H1 (cell line): Measurements from ENCODE around the gene KCNMA1. TPM values are rescaled to one million over a fixed set of nuclear protein-coding genes. Genes with fewer than 3 reads are reported as not detected.

Experiments used
- CTCF ChIA-PET: fragments of 300-600 bp; sonication (Branson Sonifier 250); formaldehyde crosslinking; loops from one replicate; lab custom pipeline; 2021; ENCODE audit not compliant: partially characterized antibody; lab: Charles Lee
- POLR2A ChIA-PET: fragments of 300-600 bp; sonication (Branson Sonifier 250); formaldehyde crosslinking; loops from one replicate; lab custom pipeline; 2021; ENCODE audit warnings: inconsistent platforms; ENCODE audit not compliant: partially characterized antibody; lab: Charles Lee
- DNase-seq, 2 experiments: peaks; one replicate each; pipeline versions ENCODE4 v3.0.0 to v3.0.0-alpha.2; 2010 to 2022; ENCODE audit warnings: low spot score in 2 of 2, low read depth in 1 of 2, mixed read lengths in 1 of 2
- FAIRE-seq: peaks from 2 replicates; lab custom pipeline; 2011; peaks lifted over from hg19 to GRCh38; lab: Jason Lieb, UNC
- H2AFZ ChIP-seq: 2 replicates; pipeline ENCODE4 v1.8.1; 2012; ENCODE audit warnings: low read length, inconsistent platforms
- H2AK5ac ChIP-seq: 2 replicates; pipeline ENCODE4 v1.6.1; 2013; ENCODE audit warnings: low read depth, low read length
- H2BK120ac ChIP-seq: replicated peaks from 2 replicates; pipeline ENCODE3; 2013; ENCODE audit warnings: low read depth, low read length, inconsistent platforms
- H2BK12ac ChIP-seq: 2 replicates; pipeline ENCODE4 v1.6.1; 2013; ENCODE audit warnings: low read depth, low read length
- H2BK15ac ChIP-seq: 2 replicates; pipeline ENCODE4 v1.6.1; 2013; ENCODE audit warnings: low read length
- H2BK20ac ChIP-seq: 2 replicates; pipeline ENCODE4 v1.6.1; 2013; ENCODE audit warnings: low read length
- H2BK5ac ChIP-seq: 2 replicates; pipeline ENCODE4 v1.6.1; 2013; ENCODE audit warnings: low read depth, low read length
- H3K14ac ChIP-seq: 2 replicates; pipeline ENCODE4 v1.6.1; 2013; ENCODE audit warnings: inconsistent platforms; ENCODE audit not compliant: insufficient read length
- H3K18ac ChIP-seq: 2 replicates; pipeline ENCODE4 v1.6.1; 2013; ENCODE audit warnings: low read length; ENCODE audit errors: extremely low read depth
- H3K23ac ChIP-seq: 2 replicates; pipeline ENCODE4 v1.6.1; 2013; ENCODE audit warnings: inconsistent platforms; ENCODE audit not compliant: insufficient read length
- H3K23me2 ChIP-seq: 2 replicates; pipeline ENCODE4 v1.6.1; 2013; ENCODE audit warnings: low read depth, low read length
- H3K27ac ChIP-seq: 2 replicates; pipeline ENCODE4 v1.6.1; 2011; ENCODE audit warnings: low read depth, low read length, inconsistent platforms
- H3K27me3 ChIP-seq, 4 experiments: replicated peaks in 1 of 4; 1 replicate in 1 of 4; 2 replicates in 3 of 4; pipeline versions ENCODE4 v1.6.1 to v1.8.1; 2011 to 2013; ENCODE audit warnings: low read length in 3 of 4, mild to moderate bottlenecking in 3 of 4, inconsistent platforms in 2 of 4, mixed read lengths in 2 of 4, moderate library complexity in 1 of 4; ENCODE audit not compliant: control insufficient read depth in 3 of 4, insufficient read depth in 3 of 4; ENCODE audit errors: extremely low read depth in 1 of 4
- H3K36me3 ChIP-seq, 4 experiments: 2 replicates each; pipeline versions ENCODE4 v1.6.1 to v1.8.1; 2011 to 2013; ENCODE audit warnings: mild to moderate bottlenecking in 4 of 4, low read length in 3 of 4, moderate library complexity in 2 of 4, control low read depth in 1 of 4, inconsistent platforms in 1 of 4; ENCODE audit not compliant: insufficient read depth in 4 of 4, control insufficient read depth in 2 of 4
- H3K4ac ChIP-seq: replicated peaks from 2 replicates; pipeline ENCODE3; 2013; ENCODE audit warnings: low read length, low read depth, mixed read lengths, inconsistent platforms; ENCODE audit not compliant: insufficient read length
- H3K4me1 ChIP-seq, 4 experiments: replicated peaks in 1 of 4; 1 replicate in 1 of 4; 2 replicates in 3 of 4; pipeline versions ENCODE4 v1.6.1 to v1.8.1; 2011 to 2013; ENCODE audit warnings: low read length in 3 of 4, inconsistent platforms in 2 of 4, mixed read lengths in 1 of 4; ENCODE audit not compliant: insufficient read depth in 4 of 4, control insufficient read depth in 3 of 4
- H3K4me2 ChIP-seq, 2 experiments: 2 replicates each; pipeline versions ENCODE4 v1.6.1 to v1.8.1; 2011 to 2013; ENCODE audit warnings: low read depth in 2 of 2, low read length in 2 of 2, control low read depth in 1 of 2, inconsistent platforms in 1 of 2, mild to moderate bottlenecking in 1 of 2; ENCODE audit not compliant: insufficient read depth in 1 of 2
- H3K4me3 ChIP-seq, 4 experiments: fragments of 200-600, 300-600 bp in 1 of 4; sonication (generic), shearing (Covaris generic), sonication (Bioruptor Twin) in 1 of 4; 2 replicates each; pipeline versions ENCODE4 v1.5.1 to v1.8.1; 2011 to 2016; ENCODE audit warnings: low read length in 4 of 4, low read depth in 3 of 4, control low read depth in 2 of 4, inconsistent platforms in 2 of 4, mild to moderate bottlenecking in 2 of 4, mixed read lengths in 1 of 4, moderate library complexity in 1 of 4; ENCODE audit not compliant: insufficient read depth in 2 of 4; ENCODE audit errors: extremely low read depth in 1 of 4
- H3K56ac ChIP-seq: replicated peaks from 2 replicates; pipeline ENCODE3; 2013; ENCODE audit warnings: low read depth, mild to moderate bottlenecking, mixed read lengths, low read length, inconsistent platforms; ENCODE audit not compliant: insufficient read length
- H3K79me1 ChIP-seq: 2 replicates; pipeline ENCODE4 v1.6.1; 2013; ENCODE audit warnings: low read depth, low read length, control low read depth
- H3K79me2 ChIP-seq, 2 experiments: 2 replicates each; pipeline versions ENCODE4 v1.6.1 to v1.8.1; 2012 to 2013; ENCODE audit warnings: low read length in 2 of 2, mild to moderate bottlenecking in 2 of 2, inconsistent platforms in 1 of 2; ENCODE audit not compliant: insufficient read depth in 2 of 2, control insufficient read depth in 1 of 2
- H3K9ac ChIP-seq, 4 experiments: replicated peaks in 1 of 4; 1 replicate in 1 of 4; 2 replicates in 3 of 4; pipeline versions ENCODE4 v1.6.1 to v1.8.1; 2011 to 2013; ENCODE audit warnings: low read depth in 3 of 4, low read length in 3 of 4, control low read depth in 2 of 4, mild to moderate bottlenecking in 2 of 4, moderate library complexity in 2 of 4, inconsistent platforms in 1 of 4; ENCODE audit errors: extremely low read depth in 1 of 4
- H3K9me3 ChIP-seq, 2 experiments: 2 replicates each; pipeline versions ENCODE4 v1.6.1 to v1.8.1; 2012 to 2013; ENCODE audit warnings: mild to moderate bottlenecking in 2 of 2, moderate library complexity in 2 of 2, control low read depth in 1 of 2, inconsistent platforms in 1 of 2, low read depth in 1 of 2, low read length in 1 of 2, mixed read lengths in 1 of 2; ENCODE audit not compliant: insufficient read depth in 2 of 2
- H4K20me1 ChIP-seq, 2 experiments: replicated peaks in 1 of 2; 2 replicates each; pipeline versions ENCODE3 to v1.8.1; 2011 to 2013; ENCODE audit warnings: inconsistent platforms in 2 of 2, low read length in 2 of 2, mild to moderate bottlenecking in 1 of 2; ENCODE audit not compliant: insufficient read depth in 2 of 2, control insufficient read depth in 1 of 2
- H4K5ac ChIP-seq: 2 replicates; pipeline ENCODE4 v1.6.1; 2013; ENCODE audit warnings: low read length, low read depth, mixed read lengths, inconsistent platforms; ENCODE audit not compliant: insufficient read length
- H4K8ac ChIP-seq: 2 replicates; pipeline ENCODE4 v1.8.0; 2013; ENCODE audit warnings: mild to moderate bottlenecking, moderate library complexity, low read length, inconsistent platforms; ENCODE audit not compliant: insufficient read depth; ENCODE audit errors: extremely low read depth
- H4K91ac ChIP-seq: replicated peaks from 2 replicates; pipeline ENCODE3; 2013; ENCODE audit warnings: low read length, mixed read lengths, inconsistent platforms; ENCODE audit not compliant: insufficient read length
- ASH2L ChIP-seq: fragments of 200-600, 300-600 bp; sonication (generic); IDR thresholded peaks from one replicate; pipeline ENCODE4 v1.7.1; 2017; ENCODE audit warnings: low read length
- BACH1 ChIP-seq: IDR thresholded peaks from 2 replicates; pipeline ENCODE4 v1.6.1; 2012; ENCODE audit warnings: low read length, improper control_type of control experiment
- CHD2 ChIP-seq: IDR thresholded peaks from 2 replicates; pipeline ENCODE4 v1.6.1; 2012; ENCODE audit warnings: low read length, improper control_type of control experiment
- CREB1 ChIP-seq: IDR thresholded peaks from 2 replicates; pipeline ENCODE4 v1.6.1; 2012; ENCODE audit warnings: inconsistent platforms
- EZH2 ChIP-seq: fragments of 200-600 bp; sonication (generic); IDR thresholded peaks from 2 replicates; pipeline ENCODE4 v1.7.1; 2012; ENCODE audit warnings: low read depth, mild to moderate bottlenecking, moderate library complexity, low read length, inconsistent platforms; ENCODE audit not compliant: severe bottlenecking
- JUN ChIP-seq: IDR thresholded peaks from 2 replicates; pipeline ENCODE4 v1.6.1; 2011; ENCODE audit warnings: low read depth, mild to moderate bottlenecking, improper control_type of control experiment, low read length
- KDM4A ChIP-seq: IDR thresholded peaks from one replicate; pipeline ENCODE4 v1.7.1; 2012; ENCODE audit warnings: low read depth, mild to moderate bottlenecking, moderate library complexity, low read length, inconsistent platforms; ENCODE audit not compliant: severe bottlenecking
- PHF8 ChIP-seq: fragments of 200-600 bp; sonication (generic); conservative IDR thresholded peaks from 2 replicates; pipeline ENCODE4 v1.7.1; 2012; ENCODE audit warnings: low read depth, mild to moderate bottlenecking, inconsistent platforms, low read length, moderate library complexity
- POLR2A ChIP-seq, 2 experiments: IDR thresholded peaks; 1 replicate in 1 of 2; 2 replicates in 1 of 2; pipeline ENCODE4 v1.6.1; 2011; ENCODE audit warnings: low read depth in 2 of 2, low read length in 2 of 2, mild to moderate bottlenecking in 2 of 2; ENCODE audit errors: control extremely low read depth in 1 of 2
- TAF7 ChIP-seq: optimal IDR thresholded peaks from 2 replicates; pipeline ENCODE3; 2011; ENCODE audit warnings: low read depth, mild to moderate bottlenecking, inconsistent platforms, low read length, moderate library complexity, borderline replicate concordance
- TEAD4 ChIP-seq: IDR thresholded peaks from 2 replicates; pipeline ENCODE4 v1.6.1; 2012; ENCODE audit warnings: low read depth, low read length, inconsistent platforms, mixed read lengths
- WGBS, 2 experiments: shearing (Covaris generic) in 1 of 2; methylation state at CpG; one replicate each; pipeline versions ENCODE4 v1.1.6 to v1.1.7; 2013 to 2015; ENCODE audit warnings: low lambda C conversion rate in 2 of 2, mixed read lengths in 2 of 2, inconsistent platforms in 1 of 2, low coverage in 1 of 2, missing lambda C conversion rate in 1 of 2; ENCODE audit not compliant: insufficient replicate concordance in 2 of 2, insufficient coverage in 1 of 2, insufficient read length in 1 of 2; ENCODE audit errors: extremely low coverage in 1 of 2, missing lambda C conversion rate in 1 of 2; 5-methylcytosine and 5-hydroxymethylcytosine counted together
- polyA plus RNA-seq, 7 experiments: library from polyadenylated mRNA; depleted of rRNA in 3 of 7; stranded (reverse) in 5 of 7; unstranded in 2 of 7; fragments of >200 nt in 5 of 7; fragments of 200-250 nt in 2 of 7; gene quantifications; 1 replicate in 5 of 7; 2 replicates in 1 of 7; 4 replicates in 1 of 7; pipeline versions ENCODE4 v1.2.1 to v1.2.3, GENCODE V29; 2011 to 2013; ENCODE audit warnings: missing spikeins in 2 of 7, mixed read lengths in 2 of 7
- total RNA-seq: library from RNA; stranded (reverse); fragmentation: NEBNext Ultra II Directional; extraction: Animal tissue kit (Norgen Biotek cat#: 25700); gene quantifications from 2 replicates; pipeline ENCODE4 v1.2.1, GENCODE V29; 2021

Gene KCNMA1
- total and polyA plus RNA-seq, 2 of the 8 experiments (the other 6 are each of a cell fraction or from before 2014, with no cell fraction given), result 10.2 to 11.1 TPM

DNA sequence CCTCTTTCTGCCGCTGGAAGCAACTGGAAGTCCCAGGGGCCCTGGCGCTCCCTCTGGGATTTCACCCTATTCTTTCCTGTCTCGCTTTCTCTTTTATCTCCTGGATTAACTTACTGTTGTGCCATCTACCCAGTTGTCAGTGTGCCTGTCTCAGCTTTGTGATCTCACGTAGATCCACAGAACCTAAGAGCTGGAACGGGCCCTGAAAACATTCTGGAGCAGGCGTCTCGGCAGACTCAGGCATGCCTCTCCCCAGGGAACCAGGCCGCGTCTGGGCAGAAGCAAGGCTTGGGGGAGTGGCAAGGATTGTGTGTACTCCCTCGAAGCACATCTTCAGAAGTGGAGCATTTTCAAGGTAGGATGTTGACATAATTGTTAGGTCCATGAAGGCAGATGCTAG, 87.2 kb downstream of the KCNMA1 start:
- Histone ChIP-seq H3K27ac (no peak overlapping the region), H3K4ac (no peak overlapping the region), H3K23ac (no peak overlapping the region), H3K4me1 (peaks cover 0 to 8% (median 0%) of the 10 kb centered on the region in 4 experiments; a peak in 1 of 7 replicates), H2BK20ac (no peak overlapping the region), H3K79me1 (no peaks in the 10 kb centered on the region; the same call in 1 of the 2 replicates), H2BK5ac (no peak overlapping the region), H3K36me3 (no peaks in the 10 kb centered on the region), H3K56ac (no peak overlapping the region), H3K79me2 (no peaks in the 10 kb centered on the region), H3K23me2 (no peaks in the 10 kb centered on the region), H3K27me3 (no peaks in the 10 kb centered on the region), H3K9me3 (no peaks in the 10 kb centered on the region), H2BK15ac (no peak overlapping the region), H3K18ac (no peak overlapping the region), H3K14ac (no peak overlapping the region), H4K91ac (no peak overlapping the region), H2BK120ac (no peak overlapping the region), H4K20me1 (no peaks in the 10 kb centered on the region), H3K4me3 (no peak overlapping the region), H3K4me2 (no peak overlapping the region), H2BK12ac (no peak overlapping the region), H2AFZ (no peak overlapping the region), H4K8ac (no peak overlapping the region), H3K9ac (no peak overlapping the region), H2AK5ac (no peak overlapping the region; the same call in 1 of the 2 replicates), H4K5ac (no peak overlapping the region)
- no peak for TF ChIP-seq BACH1
- TF ChIP-seq TAF7, result no peak
- TF ChIP-seq JUN, result no peak
- no peak for TF ChIP-seq CREB1
- no peak for TF ChIP-seq PHF8
- TF ChIP-seq POLR2A (IDR thresholded peaks at IDR 0.05; ENCODE audit: control extremely low read depth in 1 of 2, low read depth in 2 of 2, low read length in 2 of 2), result no peak
- TF ChIP-seq TEAD4, result no peak
- TF ChIP-seq CHD2, result no peak
- TF ChIP-seq KDM4A, result no peak
- TF ChIP-seq EZH2, result no peak
- TF ChIP-seq ASH2L, result no peak
- CTCF ChIA-PET, result interaction anchor here (0.8 to 1.5 kb wide), 3 partner anchors 55 to 122 kb away, joined by 3 to 5 read pairs (median 3); no protein-coding TSS in a partner anchor
- DNase-seq, result no peak
- no peak for FAIRE-seq
- POLR2A ChIA-PET, result no interaction called here
- 89% methylated on average over 10 of the region's 10 CpGs; no CpG with 5 or more reads in 1 of the 2 experiments for WGBS, 2 experiments
